Esophagus (tissue), 2 donors: ENCODE measurements around the gene USP20. TPM values are rescaled to one million over a fixed set of nuclear protein-coding genes. Genes with fewer than 3 reads are reported as not detected.
"Not testable (repeated sequence)": the region's sequence is repeated elsewhere in the genome, so short reads cannot be mapped to it uniquely, and the experiment has no call there.

Experiments used
- H3K27ac ChIP-seq, 2 donors: one replicate each; pipeline ENCODE4 v1.5.1; 2013; ENCODE audit warnings: low read depth in 2 of 2, mild to moderate bottlenecking in 2 of 2, inconsistent platforms in 1 of 2, low read length in 1 of 2, moderate library complexity in 1 of 2
- H3K27me3 ChIP-seq, 2 donors: one replicate each; pipeline ENCODE4 v1.6.1; 2013; ENCODE audit warnings: low read length in 2 of 2, control low read depth in 1 of 2, mild to moderate bottlenecking in 1 of 2; ENCODE audit not compliant: insufficient read depth in 2 of 2, control insufficient read depth in 1 of 2
- H3K36me3 ChIP-seq, 2 donors: one replicate each; pipeline ENCODE4 v1.6.1; 2013; ENCODE audit warnings: low read length in 1 of 2; ENCODE audit not compliant: control insufficient read depth in 2 of 2, insufficient read depth in 2 of 2
- H3K4me1 ChIP-seq, 2 donors: one replicate each; pipeline ENCODE4 v1.6.1; 2013; ENCODE audit warnings: low read length in 1 of 2; ENCODE audit not compliant: control insufficient read depth in 2 of 2, insufficient read depth in 2 of 2
- H3K4me3 ChIP-seq, 2 donors: one replicate each; pipeline ENCODE4 v1.5.1; 2013; ENCODE audit warnings: low read length in 2 of 2, mild to moderate bottlenecking in 2 of 2, low read depth in 1 of 2, moderate library complexity in 1 of 2
- H3K9me3 ChIP-seq, 2 donors: one replicate each; pipeline ENCODE4 v1.6.1; 2013; ENCODE audit warnings: mild to moderate bottlenecking in 2 of 2, low read depth in 1 of 2, low read length in 1 of 2, moderate library complexity in 1 of 2; ENCODE audit not compliant: control insufficient read depth in 2 of 2, insufficient read depth in 1 of 2
- WGBS, 2 donors: extraction: QIAGEN DNeasy Blood & Tissue Kit; methylation state at CpG; one replicate each; pipeline ENCODE4 v1.1.7; 2013; 5-methylcytosine and 5-hydroxymethylcytosine counted together
- polyA plus RNA-seq, 2 donors: library from polyadenylated mRNA; stranded (reverse); fragments of 200-250 nt; gene quantifications; one replicate each; pipeline ENCODE4 v1.2.3, GENCODE V29; 2013
- donor health status: healthy with polysubstance abuse.
- donor health status: Bipolar disorder and iron deficiency.

Gene USP20
- polyA plus RNA-seq: 10 to 100 TPM; 15.1 to 20.7 TPM

GRCh38 chr9:129835128-129835859, at the start of gene USP20, which contains the start of gene C9orf78:
Gene USP20, plus strand, starts transcription at chr9:129835458. Its CDS starts 17,098 bp downstream, at chr9:129852556.
Gene C9orf78, minus strand, starts transcription at chr9:129835275. Its CDS starts 54 bp downstream, at chr9:129835221.
- WGBS, 2 donors: 0 to 1% methylated on average over 70 to 81 of the region's 81 CpGs
- Histone ChIP-seq H3K4me3 (peak within 1 kb of the TSS; percentile 83 to 92), H3K27me3 (no peaks in the 10 kb centered on the region), H3K36me3 (no peaks in the 10 kb centered on the region), H3K9me3 (no peaks in the 10 kb centered on the region), H3K27ac (peak within 1 kb of the TSS; percentile 91 to 92), H3K4me1 (peaks cover 3 to 10% of the 10 kb centered on the region in 2 donors)

GRCh38 chr9:129785866-129786265, 49.4 kb upstream of the USP20 start:
- H3K4me1 ChIP-seq: no peaks in the 10 kb centered on the region
- no peaks in the 10 kb centered on the region for H3K36me3 ChIP-seq
- no peaks in the 10 kb centered on the region for H3K9me3 ChIP-seq
- WGBS, 2 donors: 86 to 91% methylated on average over 1 of the region's 1 CpG
- H3K27me3 ChIP-seq: no peaks in the 10 kb centered on the region
- no peak overlapping the region for H3K4me3 ChIP-seq
- H3K27ac ChIP-seq: no peak overlapping the region

GRCh38 chr9:129786481-129786880, 48.8 kb upstream of the USP20 start:
- H3K36me3 ChIP-seq: no peaks in the 10 kb centered on the region
- no peak overlapping the region for H3K4me3 ChIP-seq
- no peaks in the 10 kb centered on the region for H3K4me1 ChIP-seq
- WGBS, 2 donors: 80 to 81% methylated on average over 10 of the region's 10 CpGs
- H3K27ac ChIP-seq: no peak overlapping the region
- H3K27me3 ChIP-seq: no peaks in the 10 kb centered on the region
- H3K9me3 ChIP-seq: no peaks in the 10 kb centered on the region

- Histone ChIP-seq H3K27me3 (no peaks in the 10 kb centered on the region), H3K4me3 (no peak overlapping the region), H3K27ac (no peak overlapping the region), H3K36me3 (no peaks in the 10 kb centered on the region), H3K9me3 (no peaks in the 10 kb centered on the region), H3K4me1 (no peaks in the 10 kb centered on the region)
- 79 to 82% methylated on average over 8 of the region's 8 CpGs for WGBS, 2 donors
These were observed 40.7 kb upstream of the USP20 start for GRCh38 chr9:129794549-129794948.

- not testable (repeated sequence) for H3K4me1 ChIP-seq, H3K9me3 ChIP-seq, H3K36me3 ChIP-seq, H3K4me3 ChIP-seq, H3K27ac ChIP-seq, H3K27me3 ChIP-seq
- WGBS, 2 donors: 69 to 71% methylated on average over 2 of the region's 2 CpGs
These were observed 39.2 kb upstream of the USP20 start for GRCh38 chr9:129796029-129796428.

GRCh38 chr9:129798973-129799372, 36.3 kb upstream of the USP20 start:
- no peaks in the 10 kb centered on the region for H3K9me3 ChIP-seq
- no peak overlapping the region for H3K4me3 ChIP-seq
- WGBS, 2 donors: 48 to 52% methylated on average over 6 of the region's 6 CpGs
- H3K27ac ChIP-seq: no peak overlapping the region
- no peaks in the 10 kb centered on the region for H3K27me3 ChIP-seq
- H3K4me1 ChIP-seq: peaks cover 2 to 3% of the 10 kb centered on the region in 2 donors
- H3K36me3 ChIP-seq: no peaks in the 10 kb centered on the region

GRCh38 chr9:129801504-129801903, 33.8 kb upstream of the USP20 start:
- Histone ChIP-seq H3K27me3 (no peaks in the 10 kb centered on the region), H3K27ac (no peak overlapping the region), H3K4me3 (no peak overlapping the region), H3K4me1 (peaks cover 2 to 6% of the 10 kb centered on the region in 2 donors), H3K9me3 (no peaks in the 10 kb centered on the region), H3K36me3 (no peaks in the 10 kb centered on the region)
- 81 to 86% methylated on average over 17 of the region's 17 CpGs for WGBS, 2 donors

GRCh38 chr9:129802833-129803675, 32.2 kb upstream of the USP20 start, which contains the start of gene TOR1B:
Gene TOR1B, plus strand, starts transcription at chr9:129803184. Its CDS starts 29 bp downstream, at chr9:129803213.
- Histone ChIP-seq H3K9me3 (no peaks in the 10 kb centered on the region), H3K27me3 (no peaks in the 10 kb centered on the region), H3K27ac (peak within 1 kb of the TSS; percentile 78 to 93), H3K36me3 (no peaks in the 10 kb centered on the region), H3K4me1 (peaks cover 2 to 6% of the 10 kb centered on the region in 2 donors), H3K4me3 (peak within 1 kb of the TSS; percentile 74 to 98)
- WGBS, 2 donors: 0 to 1% methylated on average over 77 to 93 of the region's 93 CpGs

- no peaks in the 10 kb centered on the region for H3K9me3 ChIP-seq
- peaks cover 2 to 6% of the 10 kb centered on the region in 2 donors for H3K4me1 ChIP-seq
- H3K36me3 ChIP-seq: no peaks in the 10 kb centered on the region
- no peaks in the 10 kb centered on the region for H3K27me3 ChIP-seq
- WGBS, 2 donors: 0 to 2% methylated on average over 14 of the region's 14 CpGs
- H3K4me3 ChIP-seq: peak overlapping the region; percentile 74 to 98
- H3K27ac ChIP-seq: peak overlapping the region; percentile 78 to 93
These were observed 31.6 kb upstream of the USP20 start for GRCh38 chr9:129803676-129804060.
